SK-N-SH (cell line): Measurements from ENCODE around the gene PCBP3. TPM values are rescaled to one million over a fixed set of nuclear protein-coding genes. Genes with fewer than 3 reads are reported as not detected.

Source experiments
- CTCF ChIA-PET: fragments of 300-600, 350-600 bp; formaldehyde crosslinking; extraction: SDS; loops from one replicate; lab custom pipeline; 2021; lab: Yijun Ruan, JAX
- POLR2A ChIA-PET: fragments of 350-600 bp; sonication (Branson Sonifier 250); formaldehyde crosslinking; extraction: SDS; loops from one replicate; lab custom pipeline; 2020; ENCODE audit warnings: antibody characterized with exemption, inconsistent platforms; lab: Yijun Ruan, JAX
- DNase-seq: peaks from one replicate; pipeline ENCODE4 v3.0.0; 2012
- H2AFZ ChIP-seq: fragments of 200-600 bp; sonication (generic); 2 replicates; pipeline ENCODE4 v1.8.1; 2016; ENCODE audit warnings: antibody characterized with exemption, mild to moderate bottlenecking, low read depth
- H3F3A ChIP-seq: fragments of 200-600 bp; sonication (generic); replicated peaks from 2 replicates; pipeline ENCODE3; 2016; ENCODE audit warnings: antibody characterized with exemption, mild to moderate bottlenecking; ENCODE audit not compliant: insufficient read depth
- H3K27ac ChIP-seq, 2 experiments: fragments of 200-500 bp in 1 of 2; fragments of 200-600 bp in 1 of 2; sonication (Bioruptor generic) in 1 of 2; sonication (generic), shearing (Covaris generic) in 1 of 2; 2 replicates each; pipeline versions ENCODE4 v1.5.1 to v1.6.1; 2014 to 2016; ENCODE audit warnings: low read depth in 2 of 2, inconsistent platforms in 1 of 2, low read length in 1 of 2, mild to moderate bottlenecking in 1 of 2, mixed read lengths in 1 of 2
- H3K27me3 ChIP-seq: fragments of 200-600 bp; sonication (generic), shearing (Covaris generic); 2 replicates; pipeline ENCODE4 v1.6.1; 2016; ENCODE audit warnings: mixed run types; ENCODE audit not compliant: insufficient read depth
- H3K36me3 ChIP-seq, 2 experiments: fragments of 200-500 bp in 1 of 2; fragments of 200-600 bp in 1 of 2; sonication (Bioruptor generic) in 1 of 2; sonication (generic) in 1 of 2; replicated peaks in 1 of 2; 2 replicates each; pipeline versions ENCODE3 to v1.5.1; 2014 to 2016; ENCODE audit warnings: low read length in 1 of 2, mild to moderate bottlenecking in 1 of 2; ENCODE audit not compliant: insufficient read depth in 2 of 2, control insufficient read depth in 1 of 2
- H3K4me1 ChIP-seq, 2 experiments: fragments of 200-500 bp in 1 of 2; fragments of 200-600 bp in 1 of 2; sonication (Bioruptor generic) in 1 of 2; sonication (generic), shearing (Covaris generic) in 1 of 2; 2 replicates each; pipeline versions ENCODE4 v1.5.1 to v1.6.1; 2014 to 2016; ENCODE audit warnings: low read depth in 1 of 2, low read length in 1 of 2, mixed run types in 1 of 2; ENCODE audit not compliant: insufficient read depth in 2 of 2, control insufficient read depth in 1 of 2
- H3K4me2 ChIP-seq: fragments of 200-600 bp; sonication (generic), shearing (Covaris generic); 2 replicates; pipeline ENCODE4 v1.6.1; 2017; ENCODE audit warnings: mixed run types
- H3K4me3 ChIP-seq, 2 experiments: fragments of 200-500 bp in 1 of 2; fragments of 200-600 bp in 1 of 2; sonication (Bioruptor generic) in 1 of 2; sonication (generic), shearing (Covaris generic) in 1 of 2; 2 replicates each; pipeline versions ENCODE4 v1.5.1 to v1.8.1; 2014 to 2016; ENCODE audit warnings: low read depth in 2 of 2, inconsistent platforms in 1 of 2, low read length in 1 of 2, mild to moderate bottlenecking in 1 of 2, mixed read lengths in 1 of 2, moderate library complexity in 1 of 2
- H3K79me2 ChIP-seq: fragments of 200-600 bp; sonication (generic); 2 replicates; pipeline ENCODE4 v1.8.1; 2017; ENCODE audit warnings: mild to moderate bottlenecking; ENCODE audit not compliant: insufficient read depth
- H3K9ac ChIP-seq: fragments of 200-600 bp; sonication (generic); 2 replicates; pipeline ENCODE4 v1.6.1; 2017; ENCODE audit warnings: mixed run types
- H3K9me2 ChIP-seq: fragments of 200-600 bp; sonication (generic); 2 replicates; pipeline ENCODE4 v1.6.1; 2017; ENCODE audit warnings: mixed run types
- H3K9me3 ChIP-seq: fragments of 200-600 bp; sonication (generic); 2 replicates; pipeline ENCODE4 v1.6.1; 2017; ENCODE audit warnings: mixed run types, mild to moderate bottlenecking, moderate library complexity
- H4K20me1 ChIP-seq: fragments of 200-600 bp; sonication (generic); 2 replicates; pipeline ENCODE4 v1.6.1; 2017; ENCODE audit warnings: mild to moderate bottlenecking, mixed run types; ENCODE audit not compliant: insufficient read depth
- CHD2 ChIP-seq: fragments of 150-350 bp; IDR thresholded peaks from 2 replicates; pipeline ENCODE4 v1.6.1; 2018; ENCODE audit warnings: low read length; ENCODE audit not compliant: partially characterized antibody
- ELF1 ChIP-seq: IDR thresholded peaks from 2 replicates; pipeline ENCODE4 v1.4.0; 2012
- EP300 ChIP-seq, 2 experiments: IDR thresholded peaks; 2 replicates each; pipeline versions ENCODE4 v1.4.0 to v1.6.1; 2012; ENCODE audit warnings: borderline replicate concordance in 1 of 2, low read depth in 1 of 2, low read length in 1 of 2
- FOXJ3 ChIP-seq: sonication (generic); formaldehyde crosslinking; IDR thresholded peaks from 2 replicates; pipeline ENCODE4 v1.5.1; 2020; ENCODE audit warnings: mild to moderate bottlenecking, missing genetic modification reagents
- FOXM1 ChIP-seq: IDR thresholded peaks from 2 replicates; pipeline ENCODE4 v1.4.0; 2012; ENCODE audit warnings: low read depth, mild to moderate bottlenecking
- GABPA ChIP-seq: IDR thresholded peaks from 2 replicates; pipeline ENCODE4 v1.4.0; 2012; ENCODE audit warnings: low read depth, mild to moderate bottlenecking
- JUND ChIP-seq: IDR thresholded peaks from 2 replicates; pipeline ENCODE4 v1.4.0; 2012
- MXI1 ChIP-seq: IDR thresholded peaks from 2 replicates; pipeline ENCODE4 v1.6.1; 2012; ENCODE audit warnings: mild to moderate bottlenecking, low read depth, low read length, improper control_type of control experiment
- NRF1 ChIP-seq: IDR thresholded peaks from 2 replicates; pipeline ENCODE4 v1.6.1; 2012; ENCODE audit warnings: low read depth, mild to moderate bottlenecking, low read length
- POLR2AphosphoS5 ChIP-seq: IDR thresholded peaks from 2 replicates; pipeline ENCODE4 v1.6.1; 2012; ENCODE audit warnings: low read depth, low read length
- RAD21 ChIP-seq: IDR thresholded peaks from 2 replicates; pipeline ENCODE4 v1.6.1; 2012; ENCODE audit warnings: mild to moderate bottlenecking, low read length
- SIN3A ChIP-seq: IDR thresholded peaks from 2 replicates; pipeline ENCODE4 v1.6.1; 2012; ENCODE audit warnings: low read depth, mild to moderate bottlenecking, low read length, moderate library complexity, borderline replicate concordance
- TCF12 ChIP-seq: IDR thresholded peaks from 2 replicates; pipeline ENCODE4 v1.4.0; 2012
- TEAD4 ChIP-seq: IDR thresholded peaks from 2 replicates; pipeline ENCODE4 v1.4.0; 2012; ENCODE audit warnings: mild to moderate bottlenecking, borderline replicate concordance; ENCODE audit not compliant: insufficient read depth
- USF1 ChIP-seq: IDR thresholded peaks from 2 replicates; pipeline ENCODE4 v1.4.0; 2012; ENCODE audit warnings: low read depth, borderline replicate concordance
- USF2 ChIP-seq: fragments of 150-350 bp; IDR thresholded peaks from 2 replicates; pipeline ENCODE4 v1.6.1; 2017; ENCODE audit warnings: antibody characterized with exemption, low read length, low read depth, borderline replicate concordance
- YY1 ChIP-seq: IDR thresholded peaks from 2 replicates; pipeline ENCODE4 v1.4.0; 2012; ENCODE audit warnings: low read depth, mild to moderate bottlenecking
- WGBS: methylation state at CpG from one replicate; pipeline ENCODE4 v1.1.6; 2017; ENCODE audit warnings: low lambda C conversion rate; 5-methylcytosine and 5-hydroxymethylcytosine counted together
- polyA plus RNA-seq, 3 experiments: library from polyadenylated mRNA; depleted of rRNA; stranded (reverse); fragments of >200 nt; gene quantifications; 2 replicates each; pipeline ENCODE4 v1.2.3, GENCODE V29; 2012
- TF ChIP-seq, protein P1 (sequence below): IDR thresholded peaks from 2 replicates; pipeline ENCODE4; 2012
- TF ChIP-seq, protein P2 (sequence below): fragments of 200-600 bp; sonication (generic); IDR thresholded peaks from 2 replicates; pipeline ENCODE4 v1.6.1; 2017; ENCODE audit warnings: antibody characterized with exemption, mild to moderate bottlenecking, moderate library complexity

PCBP3 gene
- polyA plus RNA-seq, 1 of the 3 experiments (the other 2 are of a cell fraction): 9.5 TPM

DNA sequence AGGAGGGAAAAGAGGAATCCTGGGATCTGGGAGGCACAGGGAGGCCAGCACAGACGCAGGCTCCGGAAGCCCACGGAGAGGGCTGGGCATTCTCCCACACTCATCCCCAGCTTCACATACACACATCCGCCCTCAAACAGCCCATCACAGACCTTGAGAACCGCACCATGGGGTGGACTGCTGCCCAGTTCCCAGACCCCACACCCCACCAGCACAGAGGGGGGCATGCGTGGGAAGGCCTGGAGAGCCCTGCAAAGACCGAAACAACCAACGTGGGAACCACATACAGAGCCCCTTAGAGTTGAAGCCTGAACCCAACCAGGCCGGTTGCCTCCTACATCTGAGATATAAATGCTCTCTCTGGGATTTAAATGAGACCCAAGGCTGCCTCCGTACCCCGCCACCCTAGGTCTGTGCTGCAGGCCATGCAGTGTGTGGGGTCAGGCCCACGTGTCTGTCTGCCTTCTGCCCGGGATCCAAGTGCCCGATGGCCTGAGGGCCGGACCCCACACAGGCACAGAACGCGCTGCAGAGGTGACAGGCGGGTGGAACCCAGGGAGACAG, 211.8 kb downstream of the PCBP3 start:
- Histone ChIP-seq H3K27ac (no peak overlapping the region), H3K4me1 (peaks cover 0 to 7% of the 10 kb centered on the region in 2 experiments; a peak in 1 of 4 replicates), H2AFZ (no peak overlapping the region), H3F3A (no peaks in the 10 kb centered on the region), H3K9me3 (no peaks in the 10 kb centered on the region), H3K36me3 (peaks cover 0 to 5% of the 10 kb centered on the region in 2 experiments), H3K27me3 (no peaks in the 10 kb centered on the region), H3K9me2 (no peaks in the 10 kb centered on the region), H3K79me2 (no peaks in the 10 kb centered on the region), H3K4me2 (no peak overlapping the region), H3K9ac (no peak overlapping the region), H4K20me1 (no peaks in the 10 kb centered on the region), H3K4me3 (no peak overlapping the region)
- ChIA-PET POLR2A (no interaction called here), CTCF (interaction anchor here (0.8 kb wide), 1 partner anchor 16 kb away, joined by 3 read pairs; no protein-coding TSS in a partner anchor)
- WGBS: 86% methylated on average over 13 of the region's 18 CpGs
- no peak for DNase-seq
- TF ChIP-seq MXI1: no peak
- TF ChIP-seq CHD2: no peak

DNA sequence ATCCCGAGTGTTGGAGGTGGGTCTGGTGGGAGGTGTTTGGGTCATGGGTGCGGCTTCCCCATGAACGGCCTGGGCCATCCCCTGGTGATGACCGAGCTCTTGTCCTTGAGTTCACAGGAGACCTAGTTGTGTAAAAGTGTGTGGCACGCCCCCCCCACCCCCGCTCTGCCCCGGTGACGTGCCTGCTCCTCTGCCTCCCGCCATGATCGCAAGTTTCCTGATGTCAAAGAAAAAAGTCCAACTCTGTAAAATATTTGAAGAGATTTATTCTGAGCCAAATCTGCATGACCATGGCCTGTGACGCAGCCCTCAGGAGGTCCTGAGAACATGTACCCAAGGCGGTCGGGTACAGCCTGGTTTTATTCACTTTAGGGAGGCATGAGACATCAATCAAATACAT, 212.9 kb downstream of the PCBP3 start:
- Histone ChIP-seq H3K27me3 (no peaks in the 10 kb centered on the region), H4K20me1 (no peaks in the 10 kb centered on the region), H3K36me3 (peaks cover 0 to 5% of the 10 kb centered on the region in 2 experiments), H3K79me2 (no peaks in the 10 kb centered on the region), H3K9me3 (no peaks in the 10 kb centered on the region), H3K27ac (no peak overlapping the region), H3K4me2 (no peak overlapping the region), H3K4me1 (peaks cover 0 to 18% of the 10 kb centered on the region in 2 experiments; a peak in 1 of 4 replicates), H3K9me2 (no peaks in the 10 kb centered on the region), H3K4me3 (no peak overlapping the region), H3K9ac (no peak overlapping the region), H2AFZ (no peak overlapping the region), H3F3A (no peaks in the 10 kb centered on the region)
- whole genome bisulfite sequencing: 89% methylated on average over 13 of the region's 13 CpGs
- no peak for DNase-seq
- ChIA-PET CTCF (interaction anchor here (1.0 kb wide), 1 partner anchor 300 kb away, joined by 5 read pairs; no protein-coding TSS in a partner anchor), POLR2A (no interaction called here)
- TF ChIP-seq CHD2 (no peak), SIN3A (no peak), GABPA (no peak), ELF1 (no peak), TEAD4 (no peak), EP300 (IDR thresholded peaks at IDR 0.05; ENCODE audit: borderline replicate concordance in 1 of 2, low read depth in 1 of 2, low read length in 1 of 2) (no peak), FOXM1 (no peak), RAD21 (no peak), NRF1 (no peak), JUND (no peak), TCF12 (no peak), FOXJ3 (CRISPR knock-in tag) (no peak), USF1 (no peak), YY1 (no peak), MXI1 (no peak), POLR2AphosphoS5 (no peak), USF2 (no peak)
- TF ChIP-seq, protein P1, sequence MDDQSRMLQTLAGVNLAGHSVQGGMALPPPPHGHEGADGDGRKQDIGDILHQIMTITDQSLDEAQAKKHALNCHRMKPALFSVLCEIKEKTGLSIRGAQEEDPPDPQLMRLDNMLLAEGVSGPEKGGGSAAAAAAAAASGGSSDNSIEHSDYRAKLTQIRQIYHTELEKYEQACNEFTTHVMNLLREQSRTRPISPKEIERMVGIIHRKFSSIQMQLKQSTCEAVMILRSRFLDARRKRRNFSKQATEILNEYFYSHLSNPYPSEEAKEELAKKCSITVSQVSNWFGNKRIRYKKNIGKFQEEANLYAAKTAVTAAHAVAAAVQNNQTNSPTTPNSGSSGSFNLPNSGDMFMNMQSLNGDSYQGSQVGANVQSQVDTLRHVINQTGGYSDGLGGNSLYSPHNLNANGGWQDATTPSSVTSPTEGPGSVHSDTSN: no peak
- TF ChIP-seq, protein P2, sequence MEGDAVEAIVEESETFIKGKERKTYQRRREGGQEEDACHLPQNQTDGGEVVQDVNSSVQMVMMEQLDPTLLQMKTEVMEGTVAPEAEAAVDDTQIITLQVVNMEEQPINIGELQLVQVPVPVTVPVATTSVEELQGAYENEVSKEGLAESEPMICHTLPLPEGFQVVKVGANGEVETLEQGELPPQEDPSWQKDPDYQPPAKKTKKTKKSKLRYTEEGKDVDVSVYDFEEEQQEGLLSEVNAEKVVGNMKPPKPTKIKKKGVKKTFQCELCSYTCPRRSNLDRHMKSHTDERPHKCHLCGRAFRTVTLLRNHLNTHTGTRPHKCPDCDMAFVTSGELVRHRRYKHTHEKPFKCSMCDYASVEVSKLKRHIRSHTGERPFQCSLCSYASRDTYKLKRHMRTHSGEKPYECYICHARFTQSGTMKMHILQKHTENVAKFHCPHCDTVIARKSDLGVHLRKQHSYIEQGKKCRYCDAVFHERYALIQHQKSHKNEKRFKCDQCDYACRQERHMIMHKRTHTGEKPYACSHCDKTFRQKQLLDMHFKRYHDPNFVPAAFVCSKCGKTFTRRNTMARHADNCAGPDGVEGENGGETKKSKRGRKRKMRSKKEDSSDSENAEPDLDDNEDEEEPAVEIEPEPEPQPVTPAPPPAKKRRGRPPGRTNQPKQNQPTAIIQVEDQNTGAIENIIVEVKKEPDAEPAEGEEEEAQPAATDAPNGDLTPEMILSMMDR: no peak
